HCT116 (cell line): ENCODE data around the gene GNAO1. TPM values are rescaled to one million over a fixed set of nuclear protein-coding genes. Genes with fewer than 3 reads are reported as not detected.

Experiments used
- ATAC-seq: fragments of 200-7000 bp; cut with Tn5 transposase; 2 replicates; pipeline ENCODE4 v1.9.1; 2020; ENCODE audit warnings: mild to moderate bottlenecking, moderate library complexity
- BruUV-seq: library from RNA; stranded (reverse); fragments of 400-500 nt; replicated peaks from 2 replicates; lab custom pipeline; 2021; lab: Mats Ljungman, UMichigan
- CTCF ChIA-PET: fragments of 300-600 bp; sonication (Branson Sonifier 250); formaldehyde crosslinking; loops from one replicate; lab custom pipeline; 2021; ENCODE audit warnings: antibody characterized with exemption; lab: Charles Lee
- POLR2A ChIA-PET: fragments of 300-600, 350-600 bp; sonication (Branson Sonifier 250); formaldehyde crosslinking; loops from one replicate; lab custom pipeline; 2021; ENCODE audit warnings: antibody characterized with exemption; lab: Charles Lee
- RAD21 ChIA-PET, 2 experiments: fragments of 300-600 bp; sonication (Branson Sonifier 250); formaldehyde crosslinking; loops; one replicate each; lab custom pipeline; 2023; ENCODE audit warnings: low total read pairs in 2 of 2; ENCODE audit not compliant: uncharacterized antibody in 2 of 2, unreplicated experiment in 2 of 2, low non-redundant PET in 1 of 2; lab: Charles Lee
- DNase-seq: peaks from one replicate; pipeline ENCODE4 v3.0.0-alpha.2; 2010; ENCODE audit warnings: low read depth, low spot score
- H2AFZ ChIP-seq: fragments of 200-600 bp; shearing (Covaris generic), sonication (generic); 2 replicates; pipeline ENCODE4 v1.6.1; 2017; ENCODE audit warnings: low read depth, mixed run types, mixed read lengths, antibody characterized with exemption, low read length; ENCODE audit not compliant: poor library complexity, severe bottlenecking
- H3K27ac ChIP-seq: 2 replicates; pipeline ENCODE4 v1.5.1; 2012; ENCODE audit warnings: low read depth, low read length
- H3K27me3 ChIP-seq: fragments of 200-600 bp; sonication (generic); 2 replicates; pipeline ENCODE4 v1.6.1; 2016; ENCODE audit warnings: mixed run types, low read length, mixed read lengths; ENCODE audit not compliant: insufficient read depth
- H3K36me3 ChIP-seq, 2 experiments: fragments of 200-500 bp in 1 of 2; fragments of 200-600 bp in 1 of 2; sonication (Bioruptor generic) in 1 of 2; sonication (generic) in 1 of 2; 2 replicates each; pipeline versions ENCODE4 v1.5.1 to v1.6.1; 2014 to 2016; ENCODE audit warnings: low read length in 2 of 2, inconsistent platforms in 1 of 2, mixed read lengths in 1 of 2, mixed run types in 1 of 2; ENCODE audit not compliant: insufficient read depth in 2 of 2, control insufficient read depth in 1 of 2
- H3K4me1 ChIP-seq, 2 experiments: fragments of 200-600 bp in 1 of 2; sonication (generic) in 1 of 2; 2 replicates each; pipeline versions ENCODE4 v1.5.1 to v1.6.1; 2012 to 2017; ENCODE audit warnings: low read length in 2 of 2, inconsistent platforms in 1 of 2, mild to moderate bottlenecking in 1 of 2, mixed read lengths in 1 of 2, mixed run types in 1 of 2, moderate library complexity in 1 of 2; ENCODE audit not compliant: insufficient read depth in 2 of 2, control insufficient read depth in 1 of 2
- H3K4me2 ChIP-seq: fragments of 200-600 bp; sonication (generic); 2 replicates; pipeline ENCODE4 v1.6.1; 2017; ENCODE audit warnings: mixed run types, low read length, mixed read lengths
- H3K4me3 ChIP-seq, 2 experiments: fragments of 200-600 bp in 1 of 2; sonication (generic) in 1 of 2; replicated peaks in 1 of 2; 2 replicates each; pipeline ENCODE4 v1.5.1; 2011 to 2016; ENCODE audit warnings: low read length in 2 of 2, control low read depth in 1 of 2, low read depth in 1 of 2, mild to moderate bottlenecking in 1 of 2, mixed read lengths in 1 of 2, mixed run types in 1 of 2
- H3K79me2 ChIP-seq: fragments of 200-600 bp; sonication (generic); 2 replicates; pipeline ENCODE4 v1.6.1; 2017; ENCODE audit warnings: mild to moderate bottlenecking, mixed run types, low read length, moderate library complexity, mixed read lengths; ENCODE audit not compliant: insufficient read depth
- H3K9ac ChIP-seq: fragments of 200-600 bp; sonication (generic); 2 replicates; pipeline ENCODE4 v1.6.1; 2016; ENCODE audit warnings: low read length, mixed read lengths
- H3K9me2 ChIP-seq: fragments of 200-600 bp; sonication (generic), shearing (Covaris generic); 2 replicates; pipeline ENCODE4 v1.6.1; 2017; ENCODE audit warnings: mixed run types, mild to moderate bottlenecking, moderate library complexity; ENCODE audit not compliant: insufficient read depth
- H3K9me3 ChIP-seq, 2 experiments: fragments of 200-500 bp in 1 of 2; fragments of 200-600 bp in 1 of 2; sonication (Bioruptor generic) in 1 of 2; sonication (generic) in 1 of 2; 2 replicates each; pipeline ENCODE4 v1.6.1; 2014 to 2017; ENCODE audit warnings: low read length in 2 of 2, mixed read lengths in 2 of 2, inconsistent platforms in 1 of 2, low read depth in 1 of 2, mild to moderate bottlenecking in 1 of 2, mixed run types in 1 of 2, moderate library complexity in 1 of 2; ENCODE audit not compliant: control insufficient read depth in 1 of 2, insufficient read depth in 1 of 2
- H4K20me1 ChIP-seq: fragments of 200-600 bp; sonication (generic), shearing (Covaris generic); 2 replicates; pipeline ENCODE4 v1.6.1; 2017; ENCODE audit warnings: mixed run types, mild to moderate bottlenecking, moderate library complexity; ENCODE audit not compliant: insufficient read depth
- CBX3 ChIP-seq: IDR thresholded peaks from 2 replicates; pipeline ENCODE4 v1.6.1; 2012; ENCODE audit warnings: low read depth
- EGR1 ChIP-seq: IDR thresholded peaks from 2 replicates; pipeline ENCODE4 v1.6.1; 2012; ENCODE audit warnings: low read depth
- EZH2 ChIP-seq: fragments of 200-600 bp; sonication (generic); IDR thresholded peaks from 2 replicates; pipeline ENCODE4 v1.6.1; 2017; ENCODE audit warnings: antibody characterized with exemption, mixed run types
- EZH2phosphoT487 ChIP-seq: fragments of 200-600 bp; IDR thresholded peaks from 2 replicates; pipeline ENCODE4 v1.6.1; 2018; ENCODE audit warnings: antibody characterized with exemption, borderline replicate concordance
- POLR2A ChIP-seq: IDR thresholded peaks from 2 replicates; pipeline ENCODE4 v1.7.0; 2011; ENCODE audit warnings: borderline replicate concordance; ENCODE audit not compliant: insufficient read depth, insufficient read length; ENCODE audit errors: extremely low read depth
- RAD21 ChIP-seq: IDR thresholded peaks from 2 replicates; pipeline ENCODE4 v1.6.1; 2012; ENCODE audit warnings: low read depth, mild to moderate bottlenecking
- TCF7L2 ChIP-seq: IDR thresholded peaks from 2 replicates; pipeline ENCODE4 v1.7.0; 2011; ENCODE audit warnings: borderline replicate concordance, inconsistent platforms; ENCODE audit not compliant: insufficient read depth, insufficient read length; ENCODE audit errors: extremely low read depth
- YY1 ChIP-seq: IDR thresholded peaks from 2 replicates; pipeline ENCODE4 v1.6.1; 2011; ENCODE audit warnings: low read length, low read depth, moderate library complexity, mild to moderate bottlenecking; ENCODE audit not compliant: insufficient replicate concordance; ENCODE audit errors: extremely low read depth
- ZFX ChIP-seq: fragments of 450-650 bp; IDR thresholded peaks from 2 replicates; pipeline ENCODE4 v1.6.1; 2017
- ZNF274 ChIP-seq: fragments of 200-500 bp; sonication (Bioruptor generic); IDR thresholded peaks from 2 replicates; pipeline ENCODE4 v1.6.1; 2014; ENCODE audit warnings: mild to moderate bottlenecking, low read depth, low read length, inconsistent platforms
- intact Hi-C: fragments of 100-400 bp; cut with micrococcal nuclease; formaldehyde crosslinking; loops from 2 replicates; pipeline ENCODE4 v1.10.0; 2022
- total RNA-seq: library from RNA; stranded (reverse); gene quantifications from one replicate; pipeline ENCODE4 v1.2.1, GENCODE V29; 2021; ENCODE audit not compliant: unreplicated experiment
- TF ChIP-seq, protein P1 (sequence below): IDR thresholded peaks from 2 replicates; pipeline ENCODE4 v1.6.1; 2012
- TF ChIP-seq, protein P2 (sequence below), 3 experiments: fragments of 200-600 bp in 1 of 3; sonication (generic) in 1 of 3; IDR thresholded peaks in 2 of 3; conservative IDR thresholded peaks in 1 of 3; 2 replicates each; pipeline ENCODE4 v1.5.1; 2012 to 2017; ENCODE audit warnings: low read depth in 2 of 3, low read length in 2 of 3, antibody characterized with exemption in 1 of 3, borderline replicate concordance in 1 of 3, control low read depth in 1 of 3, mild to moderate bottlenecking in 1 of 3, mixed read lengths in 1 of 3, mixed run types in 1 of 3, moderate library complexity in 1 of 3; ENCODE audit not compliant: insufficient read depth in 1 of 3
- TF ChIP-seq, protein P3 (sequence below): IDR thresholded peaks from 2 replicates; pipeline ENCODE4 v1.6.1; 2012

The GNAO1 gene
- total RNA-seq, 1 experiment from 2014 or later: 0.12 TPM

DNA sequence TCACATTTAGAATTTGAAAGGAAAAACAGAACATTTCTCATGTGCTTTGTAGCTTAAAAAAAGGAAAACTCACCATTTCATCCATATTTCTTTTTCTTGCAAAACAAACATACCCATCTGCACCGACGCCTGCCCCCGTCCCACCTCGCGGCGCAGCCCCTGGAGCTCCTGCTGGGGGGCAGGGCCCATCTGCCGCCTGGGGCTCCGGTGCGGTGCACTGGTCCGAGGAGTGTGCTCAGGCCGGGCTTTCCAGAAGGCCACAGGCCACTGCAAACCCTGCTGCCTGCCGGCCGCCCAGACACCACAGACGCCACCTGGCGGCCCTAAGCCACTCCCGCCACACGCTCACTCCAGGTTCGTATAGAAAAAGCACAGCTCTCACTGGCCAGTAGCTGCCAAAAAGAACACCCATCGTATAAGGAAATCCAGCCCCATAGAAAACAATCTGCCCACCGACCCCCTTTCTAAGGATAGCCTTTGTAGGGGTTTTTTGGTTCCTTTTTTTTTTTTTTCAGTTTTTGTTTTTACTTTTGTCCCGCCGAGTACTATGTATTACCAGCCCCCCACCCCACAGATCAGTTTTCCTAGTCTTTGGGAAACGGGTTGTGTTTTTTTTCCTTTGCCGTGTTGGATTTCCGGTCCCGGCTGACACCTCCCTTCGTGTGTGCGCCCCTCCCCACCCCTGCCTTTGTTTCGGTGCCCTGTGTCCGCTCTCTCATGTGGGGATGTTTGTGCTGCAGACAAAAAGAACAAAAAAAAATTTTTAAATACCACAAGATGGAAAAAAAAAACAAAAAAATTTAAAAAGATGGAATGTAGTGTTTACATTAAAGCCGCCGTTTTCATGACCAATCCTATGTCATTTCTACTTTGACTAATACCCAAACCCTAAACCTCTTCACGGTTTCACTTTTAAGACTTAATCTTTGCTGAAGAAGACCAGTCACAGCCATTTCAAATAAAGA lies 165.3 kb downstream of the GNAO1 start:
- H3K4me2 ChIP-seq: peak overlapping the region; percentile 79
- peaks cover 13 to 16% of the 10 kb centered on the region in 2 experiments; a peak in 3 of 4 replicates for H3K4me1 ChIP-seq
- peak overlapping the region; percentile 42 for H3K9ac ChIP-seq
- POLR2A ChIA-PET: interaction anchor here (1.0 kb wide), 1 partner anchor 94 kb away, joined by 4 read pairs; the partner anchor contains the start of gene NUDT21
- TF ChIP-seq EZH2 (no peak), EZH2phosphoT487 (no peak), ZNF274 (no peak), POLR2A (no peak), EGR1 (no peak), TCF7L2 (no peak), CBX3 (peak; percentile 52; the same call in 1 of the 2 replicates), YY1 (peak; percentile 42), ZFX (peak; percentile 79), RAD21 (peak; percentile 84)
- TF ChIP-seq, protein P1, sequence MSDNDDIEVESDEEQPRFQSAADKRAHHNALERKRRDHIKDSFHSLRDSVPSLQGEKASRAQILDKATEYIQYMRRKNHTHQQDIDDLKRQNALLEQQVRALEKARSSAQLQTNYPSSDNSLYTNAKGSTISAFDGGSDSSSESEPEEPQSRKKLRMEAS: peak; percentile 73; the same call in 1 of the 2 replicates
- TF ChIP-seq, protein P2, sequence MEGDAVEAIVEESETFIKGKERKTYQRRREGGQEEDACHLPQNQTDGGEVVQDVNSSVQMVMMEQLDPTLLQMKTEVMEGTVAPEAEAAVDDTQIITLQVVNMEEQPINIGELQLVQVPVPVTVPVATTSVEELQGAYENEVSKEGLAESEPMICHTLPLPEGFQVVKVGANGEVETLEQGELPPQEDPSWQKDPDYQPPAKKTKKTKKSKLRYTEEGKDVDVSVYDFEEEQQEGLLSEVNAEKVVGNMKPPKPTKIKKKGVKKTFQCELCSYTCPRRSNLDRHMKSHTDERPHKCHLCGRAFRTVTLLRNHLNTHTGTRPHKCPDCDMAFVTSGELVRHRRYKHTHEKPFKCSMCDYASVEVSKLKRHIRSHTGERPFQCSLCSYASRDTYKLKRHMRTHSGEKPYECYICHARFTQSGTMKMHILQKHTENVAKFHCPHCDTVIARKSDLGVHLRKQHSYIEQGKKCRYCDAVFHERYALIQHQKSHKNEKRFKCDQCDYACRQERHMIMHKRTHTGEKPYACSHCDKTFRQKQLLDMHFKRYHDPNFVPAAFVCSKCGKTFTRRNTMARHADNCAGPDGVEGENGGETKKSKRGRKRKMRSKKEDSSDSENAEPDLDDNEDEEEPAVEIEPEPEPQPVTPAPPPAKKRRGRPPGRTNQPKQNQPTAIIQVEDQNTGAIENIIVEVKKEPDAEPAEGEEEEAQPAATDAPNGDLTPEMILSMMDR (IDR thresholded peaks at IDR 0.05 in 2 of 3, conservative IDR thresholded peaks at IDR 0.05 in 1 of 3; ENCODE audit: borderline replicate concordance in 1 of 3, insufficient read depth in 1 of 3, low read depth in 2 of 3, low read length in 2 of 3): peak; percentile 79 to 94 (median 92)
- TF ChIP-seq, protein P3, sequence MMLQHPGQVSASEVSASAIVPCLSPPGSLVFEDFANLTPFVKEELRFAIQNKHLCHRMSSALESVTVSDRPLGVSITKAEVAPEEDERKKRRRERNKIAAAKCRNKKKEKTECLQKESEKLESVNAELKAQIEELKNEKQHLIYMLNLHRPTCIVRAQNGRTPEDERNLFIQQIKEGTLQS: no peak
- H3K79me2 ChIP-seq: no peaks in the 10 kb centered on the region
- intact Hi-C loops: loop anchor here (1.0 kb wide), 1 partner anchor 24 kb away; no protein-coding TSS in a partner anchor
- no peaks in the 10 kb centered on the region for H4K20me1 ChIP-seq
- no peaks in the 10 kb centered on the region for H3K9me2 ChIP-seq
- no peaks in the 10 kb centered on the region for H3K27me3 ChIP-seq
- CTCF ChIA-PET: interaction anchor here (0.6 to 2.2 kb wide), 25 partner anchors 9 to 892 kb away, joined by 3 to 33 read pairs (median 4); partner anchors contain the start of gene MT2A
- H3K4me3 ChIP-seq: peak overlapping the region; percentile 29 to 55
- BruUV-seq: no TSS peak
- H3K9me3 ChIP-seq: no peaks in the 10 kb centered on the region
- H3K36me3 ChIP-seq: 0 out of 4 replicates have a peak, but pooled peaks cover 0 to 1% of the 10 kb centered on the region in 2 experiments
- RAD21 ChIA-PET: interaction anchor here (0.6 to 1.3 kb wide), 3 partner anchors 24 to 345 kb away, joined by 3 to 5 read pairs (median 3); no protein-coding TSS in a partner anchor
- H3K27ac ChIP-seq: 0 out of 2 replicates have a peak overlapping the region, but pooled peaks have one; percentile 12
- H2AFZ ChIP-seq: peak overlapping the region; percentile 91
- ATAC-seq: peak; percentile 98
- DNase-seq: peak; percentile 72
